ENCODE data around the gene CCT7. TPM values are rescaled to one million over a fixed set of nuclear protein-coding genes. Genes with fewer than 3 reads are reported as not detected.

The CCT7 gene
- total and polyA plus RNA-seq, 8 donors = 72.7 to 141 (median 105) TPM

- Histone ChIP-seq H3K27me3 (peaks cover 0 to 31% (median 16%) of the 10 kb centered on the region in 4 donors), H3K27ac (no peak overlapping the region), H3K9me3 (no peaks in the 10 kb centered on the region), H3K36me3 (no peaks in the 10 kb centered on the region), H3K4me3 (no peak overlapping the region), H3K4me1 (no peaks in the 10 kb centered on the region)
- WGBS, 2 donors = 47 to 61% methylated on average over 6 of the region's 6 CpGs
- ATAC-seq (peak; percentile 58 to 75 (median 69)), FAIRE-seq (no peak), DNase-seq (peak in 1 of 6 donors; percentile 40)
- TF ChIP-seq CTCF (IDR thresholded peaks at IDR 0.05) = peak; percentile 9 to 40 (median 34)
- intact Hi-C loops (cut with DNase I) = no loop called here
Observed at GRCh38 chr2:73290049-73290839, 56.1 kb downstream of the CCT7 start.

GRCh38 chr2:73291093-73291460 lies 57.0 kb downstream of the CCT7 start:
- no peak for FAIRE-seq
- DNase-seq = peak in 2 of 6 donors; percentile 48 to 81
- peak; percentile 75 to 93 (median 78) for ATAC-seq
- Histone ChIP-seq H3K4me1 (no peaks in the 10 kb centered on the region), H3K9me3 (no peaks in the 10 kb centered on the region), H3K36me3 (no peaks in the 10 kb centered on the region), H3K4me3 (peak overlapping the region in 1 of 4 donors; percentile 29), H3K27ac (no peak overlapping the region), H3K27me3 (peaks cover 0 to 37% (median 16%) of the 10 kb centered on the region in 4 donors)
- intact Hi-C loops (cut with DNase I) = no loop called here
- WGBS, 2 donors = 5 to 11% methylated on average over 22 to 34 of the region's 34 CpGs
- TF ChIP-seq CTCF (IDR thresholded peaks at IDR 0.05) = no peak

- Histone ChIP-seq H3K36me3 (no peaks in the 10 kb centered on the region), H3K27ac (no peak overlapping the region), H3K4me1 (no peaks in the 10 kb centered on the region), H3K27me3 (peaks cover 0 to 37% (median 16%) of the 10 kb centered on the region in 4 donors), H3K9me3 (no peaks in the 10 kb centered on the region), H3K4me3 (peak overlapping the region in 1 of 4 donors; percentile 29)
- 4% methylated on average over 72 to 82 of the region's 82 CpGs for WGBS, 2 donors
- no peak for TF ChIP-seq CTCF (IDR thresholded peaks at IDR 0.05)
- ATAC-seq (peak; percentile 4 to 33 (median 8)), FAIRE-seq (no peak), DNase-seq (peak in 2 of 6 donors; percentile 63 to 75)
- intact Hi-C loops (cut with DNase I) = no loop called here
Observed at GRCh38 chr2:73291461-73292315, 57.6 kb downstream of the CCT7 start.

GRCh38 chr2:73292316-73292905 lies 58.3 kb downstream of the CCT7 start:
- Histone ChIP-seq H3K4me3 (peak overlapping the region in 1 of 4 donors; percentile 55), H3K27ac (no peak overlapping the region), H3K9me3 (no peaks in the 10 kb centered on the region), H3K36me3 (no peaks in the 10 kb centered on the region), H3K4me1 (no peaks in the 10 kb centered on the region), H3K27me3 (peaks cover 0 to 37% (median 16%) of the 10 kb centered on the region in 4 donors)
- WGBS, 2 donors = 7 to 8% methylated on average over 38 of the region's 38 CpGs
- intact Hi-C loops (cut with DNase I) = no loop called here
- ATAC-seq (no peak), DNase-seq (peak in 1 of 6 donors; percentile 54), FAIRE-seq (no peak)
- TF ChIP-seq CTCF (IDR thresholded peaks at IDR 0.05) = no peak

Measured in pancreas (tissue), 10 donors.